SH-SY5Y (cell line): ENCODE data around the gene AGXT.

Experiments used
- GATA2 ChIP-seq: IDR thresholded peaks from 2 replicates; pipeline ENCODE4 v1.6.1; 2011; ENCODE audit warnings: mild to moderate bottlenecking, low read depth, low read length
- GATA3 ChIP-seq: IDR thresholded peaks from 2 replicates; pipeline ENCODE4 v1.6.1; 2011; ENCODE audit warnings: low read depth, mild to moderate bottlenecking, low read length, moderate library complexity

DNA sequence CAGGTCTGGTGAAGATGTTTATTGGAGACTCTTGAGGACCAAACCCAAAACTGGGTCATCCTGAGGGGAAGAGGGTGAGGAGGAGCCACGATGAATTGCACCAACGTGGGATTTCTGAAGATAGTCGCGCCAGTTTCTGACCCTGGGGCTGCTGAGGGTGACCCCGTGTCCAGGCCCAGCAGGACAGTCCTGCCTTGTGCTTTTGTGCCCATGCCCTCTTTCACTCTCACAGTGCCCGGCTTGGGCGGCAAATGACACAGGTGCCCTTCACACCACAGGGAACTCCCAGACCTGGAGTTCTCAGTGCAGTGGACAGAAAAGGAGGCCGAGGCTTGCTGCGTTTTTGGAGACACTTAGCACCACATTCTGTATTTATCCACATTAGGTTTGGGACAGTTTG, 33.1 kb upstream of the AGXT start:
- TF ChIP-seq GATA2 (no peak), GATA3 (no peak)
